ENCODE measurements around the gene ALK. TPM values are rescaled to one million over a fixed set of nuclear protein-coding genes. Genes with fewer than 3 reads are reported as not detected.

Gene ALK
- total RNA-seq, 1 donor from 2014 or later = not detected

- no peak for DNase-seq (ENCODE audit: low spot score in 2 of 2)
- Histone ChIP-seq H3K4me1 (no peaks in the 10 kb centered on the region), H3K36me3 (no peaks in the 10 kb centered on the region), H3K4me3 (no peak overlapping the region), H3K27me3 (no peaks in the 10 kb centered on the region), H3K9me3 (no peaks in the 10 kb centered on the region), H3K27ac (no peak overlapping the region)
- TF ChIP-seq CTCF (IDR thresholded peaks at IDR 0.05) = no peak
- intact Hi-C loops (cut with DNase I) = no loop called here
Observed at GRCh38 chr2:29803537-29803936, 117.8 kb downstream of the ALK start.

DNA sequence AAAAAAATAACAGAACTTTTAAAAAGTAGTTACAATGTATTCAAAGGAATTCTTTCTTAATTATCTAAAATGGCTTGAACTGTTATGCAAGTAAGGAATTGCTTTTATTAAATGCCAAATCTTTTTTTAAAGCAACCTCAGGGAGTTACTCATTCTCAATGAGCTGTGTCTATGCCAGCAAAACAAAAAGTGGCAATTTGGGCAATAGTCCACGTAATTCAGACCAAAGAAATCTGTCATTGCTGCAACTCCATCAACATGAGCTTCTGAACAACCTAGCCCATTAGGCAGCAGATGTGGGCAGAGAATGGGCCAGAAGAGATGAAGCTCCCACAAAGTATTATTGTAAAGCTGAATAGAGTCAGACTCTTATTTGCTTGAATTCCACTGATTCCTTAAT lies 118.4 kb downstream of the ALK start:
- Histone ChIP-seq H3K27ac (no peak overlapping the region), H3K4me1 (no peaks in the 10 kb centered on the region), H3K27me3 (no peaks in the 10 kb centered on the region), H3K4me3 (no peak overlapping the region), H3K36me3 (no peaks in the 10 kb centered on the region), H3K9me3 (no peaks in the 10 kb centered on the region)
- intact Hi-C loops (cut with DNase I) = no loop called here
- no peak for DNase-seq (ENCODE audit: low spot score in 2 of 2)
- TF ChIP-seq CTCF (IDR thresholded peaks at IDR 0.05) = no peak

DNA sequence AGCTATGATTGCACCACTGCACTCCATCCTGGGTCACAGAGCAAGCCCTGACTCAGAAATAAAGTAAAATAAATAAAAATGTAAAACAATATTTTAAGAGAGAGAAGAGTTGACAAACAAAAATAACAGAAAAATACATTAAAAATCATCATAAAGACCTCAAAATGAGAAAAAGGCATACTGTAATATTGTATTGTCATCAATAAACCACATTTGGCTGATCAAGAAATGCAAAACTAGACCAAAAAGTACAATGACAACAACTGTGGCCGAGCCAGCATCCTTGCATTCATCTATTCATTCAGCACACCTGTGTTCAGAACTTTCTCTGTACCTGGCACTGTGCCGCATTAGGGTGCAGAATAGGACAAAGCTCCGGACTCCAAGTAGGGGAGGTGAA lies 121.8 kb downstream of the ALK start:
- Histone ChIP-seq H3K9me3 (no peaks in the 10 kb centered on the region), H3K27me3 (no peaks in the 10 kb centered on the region), H3K27ac (no peak overlapping the region), H3K36me3 (no peaks in the 10 kb centered on the region), H3K4me1 (no peaks in the 10 kb centered on the region), H3K4me3 (no peak overlapping the region)
- no peak for DNase-seq (ENCODE audit: low spot score in 2 of 2)
- TF ChIP-seq CTCF (IDR thresholded peaks at IDR 0.05) = no peak
- intact Hi-C loops (cut with DNase I) = no loop called here

DNA sequence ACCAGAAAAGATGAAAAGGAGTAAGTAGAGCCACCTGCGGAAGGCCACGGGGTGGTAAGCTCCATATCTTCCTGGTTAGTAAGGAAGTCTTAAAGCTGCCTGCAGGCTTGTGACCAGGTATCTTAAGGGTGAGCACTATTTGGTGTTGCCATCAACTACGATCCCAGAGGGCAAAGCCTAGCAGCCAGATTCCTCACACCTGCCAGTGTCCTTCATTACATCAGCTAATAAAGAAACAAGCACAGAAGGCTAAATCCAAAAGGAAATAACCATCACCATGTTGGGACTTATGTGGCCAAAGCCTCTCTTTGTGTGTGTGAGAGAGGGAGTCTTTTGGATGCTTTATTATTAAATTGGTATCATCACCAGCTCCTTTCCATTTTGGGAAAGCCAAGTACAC lies 123.5 kb downstream of the ALK start:
- H3K27me3 ChIP-seq = no peaks in the 10 kb centered on the region
- H3K4me1 ChIP-seq = no peaks in the 10 kb centered on the region
- DNase-seq (ENCODE audit: low spot score in 2 of 2) = no peak
- intact Hi-C loops (cut with DNase I) = no loop called here
- H3K27ac ChIP-seq = no peak overlapping the region
- no peak for TF ChIP-seq CTCF (IDR thresholded peaks at IDR 0.05)
- no peaks in the 10 kb centered on the region for H3K36me3 ChIP-seq
- H3K4me3 ChIP-seq = no peak overlapping the region
- H3K9me3 ChIP-seq = no peaks in the 10 kb centered on the region

DNA sequence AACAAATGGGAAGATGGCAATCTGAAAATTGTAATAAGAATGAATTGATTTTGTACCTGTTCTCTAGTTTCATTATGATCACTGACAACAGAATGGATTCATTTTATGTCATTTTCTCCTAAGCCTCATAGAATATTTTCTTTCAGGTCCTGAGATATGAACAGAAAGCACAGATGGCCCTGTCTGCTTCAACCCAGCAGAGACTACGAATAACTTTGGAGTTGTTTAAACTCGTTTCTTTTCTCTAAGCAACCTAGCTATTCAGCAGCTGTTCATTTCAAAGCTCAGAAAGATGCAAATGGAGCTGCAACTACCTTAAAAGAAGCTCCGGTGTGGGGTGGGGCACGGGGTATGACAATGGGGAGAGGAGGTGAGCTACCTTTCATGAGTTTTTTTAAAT lies 124.9 kb downstream of the ALK start:
- no peak for TF ChIP-seq CTCF (IDR thresholded peaks at IDR 0.05)
- Histone ChIP-seq H3K36me3 (no peaks in the 10 kb centered on the region), H3K4me3 (no peak overlapping the region), H3K27ac (no peak overlapping the region), H3K4me1 (no peaks in the 10 kb centered on the region), H3K9me3 (no peaks in the 10 kb centered on the region), H3K27me3 (no peaks in the 10 kb centered on the region)
- no peak for DNase-seq (ENCODE audit: low spot score in 2 of 2)
- intact Hi-C loops (cut with DNase I) = no loop called here

DNA sequence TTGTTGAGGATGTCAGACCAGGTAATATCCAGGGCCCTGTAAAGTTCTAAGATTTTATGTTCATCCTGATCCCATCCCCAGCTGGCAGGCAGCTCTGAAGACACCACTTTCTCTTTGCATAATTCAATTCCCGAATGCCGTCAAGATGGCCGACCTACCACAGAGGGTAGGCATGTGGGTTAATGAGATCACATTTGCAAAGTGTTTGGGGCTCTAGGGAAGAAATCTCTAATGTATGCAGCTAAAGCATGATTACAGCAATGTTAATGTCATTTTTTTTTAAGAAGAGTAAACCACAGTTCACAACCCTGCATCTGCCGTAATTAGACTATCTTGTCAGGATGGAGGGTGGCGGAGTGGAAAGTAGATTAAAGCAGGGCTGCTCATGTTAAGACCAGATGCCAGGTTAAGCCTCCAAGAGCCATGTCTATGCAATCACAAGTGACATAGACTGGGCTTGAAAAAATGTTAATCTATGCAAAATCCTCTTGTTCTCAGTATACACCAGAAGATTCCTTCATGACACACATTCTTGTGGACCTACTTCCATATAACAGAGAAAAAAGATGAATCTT lies 131.4 kb downstream of the ALK start:
- Histone ChIP-seq H3K9me3 (no peaks in the 10 kb centered on the region), H3K27ac (no peak overlapping the region), H3K36me3 (no peaks in the 10 kb centered on the region), H3K4me1 (no peaks in the 10 kb centered on the region), H3K4me3 (no peak overlapping the region), H3K27me3 (no peaks in the 10 kb centered on the region)
- no peak for TF ChIP-seq CTCF (IDR thresholded peaks at IDR 0.05)
- intact Hi-C loops (cut with DNase I) = no loop called here
- no peak for DNase-seq (ENCODE audit: low spot score in 2 of 2)
